ENCODE measurements around the gene SRBD1.
"Not testable (repeated sequence)": the region's sequence is repeated elsewhere in the genome, so short reads cannot be mapped to it uniquely, and the experiment has no call there.

SRBD1 gene

GRCh38 chr2:45460825-45461224 is 150.2 kb downstream of the SRBD1 start:
- DNase-seq, result no peak

- DNase-seq, result no peak
These were observed 151.2 kb downstream of the SRBD1 start for GRCh38 chr2:45459860-45460259.

DNA sequence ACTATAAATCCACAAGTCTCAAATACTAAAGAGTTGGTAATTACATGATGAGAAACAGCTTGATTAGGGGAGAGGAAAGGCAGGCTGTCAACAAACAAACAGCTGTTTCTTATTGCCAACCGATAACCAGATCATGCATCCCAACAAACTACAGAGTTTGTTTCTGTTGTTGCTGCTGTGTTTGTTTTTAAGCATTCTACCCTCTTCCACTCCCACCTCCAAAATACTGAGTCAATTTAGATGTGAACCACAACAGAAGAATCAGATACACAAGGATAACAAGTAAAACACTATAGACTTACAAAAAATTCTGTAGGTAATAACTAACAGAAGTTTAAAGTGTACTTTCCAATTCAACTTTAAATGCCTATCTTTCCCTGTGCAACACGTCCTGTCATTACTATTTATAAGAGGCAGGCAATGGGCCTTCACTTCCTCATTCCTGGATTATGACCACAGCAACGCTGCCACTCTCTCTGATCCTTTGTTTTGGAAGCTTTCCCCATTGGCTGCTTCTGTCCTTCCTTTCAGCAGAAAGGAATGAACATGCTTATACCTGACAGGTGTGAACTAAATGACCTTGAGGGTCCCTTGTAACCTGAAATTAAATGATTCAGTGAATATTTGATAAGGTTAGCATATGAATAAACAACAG is 152.0 kb downstream of the SRBD1 start:
- peak in 1 of 2 experiments; percentile 43 for DNase-seq

DNA sequence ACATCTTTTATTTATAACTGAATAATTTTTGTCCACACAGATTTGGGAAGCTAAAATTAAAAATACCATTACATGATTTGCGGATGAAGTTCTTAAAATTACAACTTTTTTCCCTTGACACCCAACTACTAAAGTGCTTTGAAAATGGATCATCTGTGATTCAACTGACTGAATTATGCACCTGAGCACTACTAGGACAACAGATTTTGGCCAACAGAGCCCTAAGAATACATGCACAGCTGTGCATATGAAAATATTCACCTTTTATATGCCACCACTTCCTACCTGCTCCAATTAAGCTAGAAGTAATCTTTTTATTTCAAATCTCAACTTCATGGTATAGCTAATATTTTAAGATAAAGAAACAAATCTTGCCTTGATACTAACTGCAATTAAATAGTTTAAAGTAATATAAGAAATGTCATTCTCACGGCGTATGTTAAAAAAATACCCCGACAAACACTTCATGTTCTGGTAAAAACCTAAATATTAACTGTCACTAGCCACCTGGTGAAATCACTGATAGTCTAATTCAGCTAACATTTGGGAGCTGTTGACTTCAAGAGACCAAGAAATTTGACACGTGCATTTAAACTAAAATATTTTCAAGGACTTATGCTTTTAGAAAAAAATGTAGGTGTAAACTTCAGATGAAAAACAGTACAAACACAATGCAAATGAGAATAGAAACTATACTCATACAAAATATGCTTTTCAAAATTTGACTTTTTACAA is 153.7 kb downstream of the SRBD1 start:
- DNase-seq, result no peak

- no peak for DNase-seq
These were observed 158.2 kb downstream of the SRBD1 start for GRCh38 chr2:45452866-45453265.

DNA sequence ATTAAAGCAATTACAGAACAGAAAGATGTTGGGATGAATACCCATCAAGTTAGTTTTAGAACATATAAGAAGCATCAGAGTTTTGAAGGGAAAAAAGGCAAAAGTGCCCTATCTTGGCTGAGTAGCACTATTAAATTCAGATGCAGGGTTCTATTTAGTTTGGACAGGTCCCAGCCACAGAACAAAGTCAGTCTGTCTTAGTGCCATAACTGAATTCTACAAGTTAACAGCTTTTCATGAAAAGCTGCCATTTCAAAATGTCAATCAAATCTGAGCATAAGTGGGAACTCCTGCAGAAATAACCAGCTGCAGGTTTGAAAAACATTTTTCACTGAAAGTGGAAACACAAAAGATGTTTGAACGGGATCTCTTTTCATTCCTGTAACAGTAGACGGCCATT is 160.4 kb downstream of the SRBD1 start:
- peak in 1 of 2 experiments; percentile 78 for DNase-seq

DNA sequence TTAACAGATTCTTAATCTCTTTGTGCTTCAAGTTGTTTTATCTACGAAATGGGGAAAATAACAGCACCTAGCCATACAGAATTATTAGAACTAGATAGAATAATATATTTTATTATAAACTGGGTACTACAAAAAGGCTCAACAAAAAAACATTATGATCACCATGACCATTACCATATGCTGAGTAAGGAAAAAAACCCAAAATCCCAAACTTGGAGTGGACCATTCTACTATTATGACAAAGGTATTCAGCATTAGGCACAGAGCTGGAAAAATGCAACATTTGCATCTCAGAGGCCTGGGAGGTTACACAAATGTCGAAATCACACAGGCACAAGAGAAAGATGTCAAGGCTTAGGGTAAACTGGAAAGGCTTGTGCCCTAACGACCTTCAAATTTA is 162.8 kb downstream of the SRBD1 start:
- DNase-seq, result no peak

DNA sequence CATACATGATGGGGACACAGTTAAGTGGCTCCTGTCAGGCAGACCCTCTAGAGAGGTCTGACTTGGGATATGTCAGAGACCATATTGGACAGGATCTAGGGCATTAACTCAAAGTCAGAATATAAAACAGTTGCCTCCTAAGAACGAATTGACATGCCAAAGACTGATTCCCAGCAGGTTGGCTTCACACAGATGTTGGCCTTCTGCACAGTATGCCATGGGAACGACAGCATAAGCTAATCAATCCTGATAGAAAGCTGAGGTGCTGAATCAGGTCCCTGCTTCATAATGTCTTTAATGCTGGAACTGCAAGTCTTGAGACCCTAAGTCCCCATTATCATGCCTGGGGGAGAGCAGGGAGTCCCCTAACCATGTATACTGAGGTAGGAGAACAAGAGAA is 165.1 kb downstream of the SRBD1 start:
- no peak for DNase-seq

- DNase-seq, result no peak
These were observed 166.0 kb downstream of the SRBD1 start for GRCh38 chr2:45445037-45445436.

- no peak for DNase-seq
These were observed 168.1 kb downstream of the SRBD1 start for GRCh38 chr2:45443012-45443411.

GRCh38 chr2:45442026-45442425 is 169.0 kb downstream of the SRBD1 start:
- no peak for DNase-seq

DNA sequence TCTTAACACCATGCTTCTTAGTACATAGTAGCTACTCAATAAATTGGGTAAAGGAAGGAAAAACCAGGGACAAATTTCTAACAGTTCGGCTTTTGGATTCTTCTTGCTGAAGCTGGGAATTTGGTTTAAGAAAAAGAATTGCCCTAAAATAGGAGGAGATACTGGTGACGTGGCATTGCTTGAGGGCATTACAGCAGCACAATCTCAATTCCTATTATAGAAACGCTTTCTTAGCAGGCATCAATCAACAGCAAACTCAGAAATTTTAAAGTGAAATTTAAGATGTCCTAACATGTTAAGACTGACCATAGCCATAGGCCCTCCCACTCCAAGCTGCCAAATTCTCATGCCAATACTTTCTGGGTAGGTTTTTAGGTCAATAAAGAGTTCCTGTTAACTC is 169.5 kb downstream of the SRBD1 start:
- DNase-seq, result no peak

DNA sequence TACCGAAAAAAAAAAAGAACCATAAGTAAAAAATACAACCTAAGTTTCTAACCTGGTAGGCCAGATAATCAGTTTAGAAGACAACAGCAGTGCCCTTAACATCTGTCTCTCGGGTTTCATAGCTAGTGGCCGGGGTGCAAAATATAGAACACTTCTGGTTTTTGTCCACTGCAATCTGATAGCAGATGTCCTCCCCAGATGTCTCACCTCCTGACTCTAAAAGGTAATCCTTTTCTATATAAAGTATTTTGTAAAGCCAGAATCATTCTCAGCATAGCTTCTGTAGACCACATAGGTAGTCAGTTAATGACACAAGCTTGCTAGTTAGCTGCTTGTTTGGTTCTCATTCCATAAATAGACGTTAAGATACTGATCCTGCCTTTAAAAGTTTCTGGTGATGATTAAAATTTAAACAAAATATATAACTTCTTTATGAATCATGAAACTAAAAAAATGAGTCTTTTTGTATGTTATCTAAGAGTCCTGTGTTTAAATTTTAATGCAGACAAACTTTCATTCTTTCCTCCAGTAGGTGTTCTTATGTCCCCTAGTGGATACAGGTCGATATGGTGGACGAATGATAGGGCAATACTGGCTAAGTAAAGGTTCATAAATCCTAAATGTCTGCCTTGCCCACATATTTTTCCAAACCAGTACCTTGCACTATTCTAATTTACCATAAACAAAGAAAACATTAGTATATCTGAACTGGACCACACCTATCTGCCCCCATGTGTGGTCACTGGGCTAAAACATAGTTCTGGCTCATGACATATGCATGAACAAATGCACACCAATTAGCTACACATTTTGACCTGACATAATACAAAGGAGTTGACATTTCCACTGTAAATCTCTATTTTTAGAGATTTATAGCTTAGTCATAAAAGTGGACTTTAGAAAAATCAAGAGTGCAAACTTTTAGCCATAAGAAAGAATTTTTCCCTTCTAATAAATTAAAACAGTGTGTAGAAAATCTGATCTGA is 171.0 kb downstream of the SRBD1 start:
- peak in 1 of 2 experiments; percentile 17 for DNase-seq

DNA sequence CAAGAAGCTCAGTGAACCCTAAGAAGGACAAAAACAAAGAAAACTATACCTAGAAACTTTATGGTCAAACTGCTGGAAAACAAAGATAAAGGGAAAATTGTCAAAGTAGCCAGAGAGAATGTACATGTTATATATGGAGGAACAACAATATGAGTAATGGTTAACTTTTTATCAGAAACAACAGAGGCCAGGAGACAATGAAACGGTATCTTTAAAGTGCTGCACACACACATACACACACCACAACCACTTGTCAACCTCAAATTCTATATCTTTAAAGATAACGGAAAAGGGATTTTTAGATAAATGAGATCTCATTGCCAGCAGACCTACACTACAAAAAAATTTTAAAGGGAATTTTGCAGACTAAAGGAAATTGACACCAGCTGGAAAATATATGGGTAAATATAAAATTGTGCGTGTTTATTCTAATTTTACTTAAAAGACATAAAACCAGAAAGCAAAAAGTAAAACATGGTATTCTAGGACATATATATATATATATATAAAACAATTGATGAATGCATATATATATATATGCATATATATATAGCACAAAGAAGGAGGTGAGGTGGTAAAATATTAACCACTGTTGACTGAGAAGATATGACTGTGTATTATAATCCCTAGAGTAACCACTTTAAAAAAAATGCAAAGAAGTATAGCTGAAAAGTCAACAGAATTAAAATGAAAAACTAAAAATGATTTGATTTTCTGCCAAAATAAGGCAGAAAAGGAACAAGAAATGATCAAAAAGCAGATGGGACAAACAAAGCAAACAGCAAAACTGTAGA is 172.0 kb downstream of the SRBD1 start:
- DNase-seq, result no peak

DNA sequence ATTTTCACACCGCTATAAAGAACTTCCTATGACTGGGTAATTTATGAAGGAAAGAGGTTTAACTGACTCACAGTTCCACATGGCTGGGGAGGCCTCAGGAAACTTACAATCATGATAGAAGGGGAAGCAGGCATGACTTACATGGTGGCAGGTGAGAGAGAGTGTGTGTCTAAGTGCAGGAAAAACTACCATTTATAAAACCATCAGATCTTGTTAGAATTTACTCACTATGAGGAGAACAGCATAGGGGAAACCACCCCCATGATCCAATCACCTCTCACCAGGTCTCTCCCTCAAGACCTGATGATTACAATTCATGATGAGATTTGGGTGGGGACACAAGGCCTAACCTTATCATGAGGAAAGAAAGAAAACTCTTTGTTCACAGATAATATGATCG is 174.6 kb downstream of the SRBD1 start:
- DNase-seq, result no peak

DNA sequence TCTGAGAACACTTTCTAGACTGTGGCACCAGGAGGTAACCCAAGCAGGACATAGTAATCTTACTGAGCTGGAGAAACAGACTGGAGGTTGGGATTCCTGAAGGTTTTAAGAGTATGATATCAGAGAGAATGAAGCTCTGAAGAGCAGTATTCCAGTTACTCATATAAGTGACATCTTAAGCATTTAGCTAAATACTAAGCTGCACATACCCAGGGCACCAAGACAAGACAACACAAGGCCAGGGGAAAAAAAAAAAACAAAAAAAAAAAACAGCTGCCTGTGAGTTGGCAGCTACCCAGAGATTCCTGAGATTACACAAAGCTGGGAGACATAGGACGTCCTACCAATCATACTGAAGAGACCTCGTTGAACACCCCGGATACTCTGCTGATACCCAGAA is 175.8 kb downstream of the SRBD1 start:
- DNase-seq, result no peak

DNA sequence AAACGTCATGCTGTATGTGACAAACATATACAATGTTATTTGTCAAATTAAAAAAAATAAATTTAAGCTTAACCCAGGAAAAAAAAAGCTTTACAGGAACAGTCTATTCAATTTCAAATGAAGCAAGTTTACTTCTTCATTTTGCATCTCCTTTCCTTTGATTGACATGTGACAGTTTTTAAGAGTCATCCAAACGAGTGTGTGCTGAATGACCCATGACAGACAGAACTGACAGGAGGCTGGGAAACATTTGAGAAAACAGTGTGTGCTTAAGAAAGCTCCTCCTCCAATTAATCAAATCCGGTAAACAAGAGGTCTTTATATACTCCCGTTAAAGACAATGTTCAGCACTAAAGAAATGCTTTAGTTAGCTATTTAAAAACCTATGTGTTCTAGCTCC is 177.7 kb downstream of the SRBD1 start:
- DNase-seq, result no peak

DNA sequence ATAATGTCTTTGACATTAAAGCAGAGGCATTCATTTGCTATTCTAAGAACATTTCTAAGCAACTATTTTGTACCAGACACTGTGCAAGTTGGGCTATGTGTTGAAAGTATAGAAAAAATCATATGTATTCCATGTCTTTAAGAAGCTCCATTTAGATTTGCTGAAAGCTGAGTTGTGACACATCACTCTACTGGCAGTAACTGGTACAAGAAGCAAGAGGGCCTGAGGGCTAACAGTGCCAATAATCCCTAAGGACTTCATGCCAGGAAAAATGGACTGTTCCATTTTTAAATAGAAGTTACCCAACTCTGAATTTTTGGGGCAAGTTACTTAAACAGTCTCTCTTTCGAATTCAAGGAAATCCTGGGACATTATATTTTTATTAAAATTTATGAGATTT is 178.7 kb downstream of the SRBD1 start:
- DNase-seq, result no peak

DNA sequence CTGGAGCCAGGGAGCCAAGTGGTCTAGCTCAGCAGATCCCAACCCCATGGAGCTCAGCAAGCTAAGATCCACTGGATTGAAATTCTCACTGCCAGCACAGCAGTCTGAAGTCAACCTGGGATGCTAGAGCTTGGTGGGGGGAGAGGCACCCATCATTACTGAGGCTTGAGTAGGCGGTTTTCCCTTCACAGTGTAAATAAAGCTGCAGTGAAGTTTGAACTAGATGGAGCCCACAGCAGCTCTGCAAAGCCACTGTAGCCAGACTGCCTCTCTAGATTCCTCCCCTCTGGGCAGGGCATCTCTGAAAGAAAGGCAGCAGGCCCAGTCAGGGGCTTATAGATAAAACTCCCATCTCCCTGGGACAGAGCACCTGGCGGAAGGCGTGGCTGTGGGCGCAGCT is 185.0 kb downstream of the SRBD1 start:
- not testable (repeated sequence) for DNase-seq

- DNase-seq, result no peak
These were observed 188.1 kb downstream of the SRBD1 start for GRCh38 chr2:45422921-45423320.

DNA sequence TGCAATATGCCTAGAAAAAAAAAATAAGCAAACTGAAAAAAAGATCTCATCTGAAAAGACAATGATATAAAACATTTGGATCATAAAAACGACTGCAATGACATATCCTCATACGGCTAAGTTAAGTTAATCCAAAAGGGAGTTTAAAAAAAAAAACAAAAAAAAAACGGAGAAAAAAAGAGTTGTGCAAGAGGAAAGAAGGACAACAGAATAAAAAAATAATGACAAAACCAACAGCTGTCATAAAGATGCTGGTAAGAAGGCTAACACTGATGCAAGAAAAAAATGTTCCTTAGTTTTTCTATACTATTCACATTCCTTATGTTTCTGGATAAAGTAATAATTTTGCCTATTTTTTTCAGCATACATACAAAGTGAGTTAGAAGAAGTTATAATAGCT is 192.5 kb downstream of the SRBD1 start:
- no peak for DNase-seq

DNA sequence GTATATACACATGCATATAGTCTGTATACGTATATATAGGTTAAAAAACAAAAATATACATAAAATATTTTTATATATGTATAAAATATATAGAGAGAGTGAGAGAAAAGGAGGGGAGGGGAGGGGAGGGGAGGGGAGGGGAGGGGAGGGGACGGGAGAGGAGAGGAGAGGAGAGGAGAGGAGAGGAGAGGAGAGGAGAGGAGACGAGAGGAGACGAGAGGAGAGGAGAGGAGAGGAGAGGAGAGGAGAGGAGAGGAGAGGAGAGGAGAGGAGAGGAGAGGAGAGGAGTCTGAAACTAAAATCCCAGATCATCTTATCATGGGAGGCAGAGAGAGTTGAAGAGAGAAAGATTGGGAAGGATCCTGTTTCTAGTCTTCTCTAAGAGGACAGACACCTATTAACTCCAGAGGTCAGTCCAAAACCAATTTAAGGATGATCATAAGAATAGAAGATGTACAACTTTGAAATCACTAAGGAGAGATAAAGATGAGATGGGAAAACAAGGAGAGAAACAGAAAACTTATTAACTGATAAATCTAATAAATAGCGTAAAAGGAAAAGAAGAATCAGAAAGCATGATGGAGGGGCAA is 195.4 kb downstream of the SRBD1 start:
- DNase-seq, result no peak

Data from NCI-H2081 (cell line).